Fibroblast of skin of left biceps (primary cell): ENCODE measurements around the gene AOC1.
"Not testable (repeated sequence)": the region's sequence is repeated elsewhere in the genome, so short reads cannot be mapped to it uniquely, and the experiment has no call there.

Experiments used
- DNase-seq, 2 experiments: peaks; one replicate each; pipeline ENCODE4 v3.0.0-alpha.2; 2013; ENCODE audit warnings: low read depth in 2 of 2

The AOC1 gene

GRCh38 chr7:150852371-150852905 is at the start of gene AOC1:
AOC1 (plus strand) TSS chr7:150852517; CDS start chr7:150856471, 3,954 bp downstream.
- no peak for DNase-seq

GRCh38 chr7:150803161-150803860 is 49.0 kb upstream of the AOC1 start:
- DNase-seq: no peak

GRCh38 chr7:150804802-150805201 is 47.5 kb upstream of the AOC1 start:
- no peak for DNase-seq

GRCh38 chr7:150805864-150806263 is 46.5 kb upstream of the AOC1 start:
- DNase-seq: no peak

GRCh38 chr7:150806454-150806853 is 45.9 kb upstream of the AOC1 start:
- no peak for DNase-seq

GRCh38 chr7:150806863-150807262 is 45.5 kb upstream of the AOC1 start:
- DNase-seq: no peak

GRCh38 chr7:150807616-150808438 is 44.5 kb upstream of the AOC1 start:
- DNase-seq: not testable (repeated sequence)

GRCh38 chr7:150814328-150815001 is 37.9 kb upstream of the AOC1 start:
- DNase-seq: no peak

GRCh38 chr7:150818971-150819370 is 33.3 kb upstream of the AOC1 start:
- no peak for DNase-seq

- DNase-seq: no peak
These were observed 32.2 kb upstream of the AOC1 start for GRCh38 chr7:150820148-150820547.

- DNase-seq: no peak
These were observed 31.6 kb upstream of the AOC1 start for GRCh38 chr7:150820578-150821198.

- DNase-seq: no peak
These were observed 29.3 kb upstream of the AOC1 start for GRCh38 chr7:150823043-150823442.

- no peak for DNase-seq
These were observed 28.7 kb upstream of the AOC1 start for GRCh38 chr7:150823484-150824126.

- DNase-seq: no peak
These were observed 27.7 kb upstream of the AOC1 start for GRCh38 chr7:150824379-150825177.

- no peak for DNase-seq
These were observed 26.1 kb upstream of the AOC1 start for GRCh38 chr7:150826061-150826849.

GRCh38 chr7:150828384-150828783 is 23.9 kb upstream of the AOC1 start:
- DNase-seq: no peak

GRCh38 chr7:150829426-150829825 is 22.9 kb upstream of the AOC1 start:
- no peak for DNase-seq

- no peak for DNase-seq
These were observed 21.4 kb upstream of the AOC1 start for GRCh38 chr7:150830937-150831336.

- no peak for DNase-seq
These were observed 20.5 kb upstream of the AOC1 start for GRCh38 chr7:150831851-150832250.

GRCh38 chr7:150835019-150835418 is 17.3 kb upstream of the AOC1 start:
- no peak for DNase-seq
